ENCODE data around the gene DHRS3. TPM values are rescaled to one million over a fixed set of nuclear protein-coding genes. Genes with fewer than 3 reads are reported as not detected.

The DHRS3 gene
- total and polyA plus RNA-seq, 2 donors: 62.1 to 83.2 TPM

DNA sequence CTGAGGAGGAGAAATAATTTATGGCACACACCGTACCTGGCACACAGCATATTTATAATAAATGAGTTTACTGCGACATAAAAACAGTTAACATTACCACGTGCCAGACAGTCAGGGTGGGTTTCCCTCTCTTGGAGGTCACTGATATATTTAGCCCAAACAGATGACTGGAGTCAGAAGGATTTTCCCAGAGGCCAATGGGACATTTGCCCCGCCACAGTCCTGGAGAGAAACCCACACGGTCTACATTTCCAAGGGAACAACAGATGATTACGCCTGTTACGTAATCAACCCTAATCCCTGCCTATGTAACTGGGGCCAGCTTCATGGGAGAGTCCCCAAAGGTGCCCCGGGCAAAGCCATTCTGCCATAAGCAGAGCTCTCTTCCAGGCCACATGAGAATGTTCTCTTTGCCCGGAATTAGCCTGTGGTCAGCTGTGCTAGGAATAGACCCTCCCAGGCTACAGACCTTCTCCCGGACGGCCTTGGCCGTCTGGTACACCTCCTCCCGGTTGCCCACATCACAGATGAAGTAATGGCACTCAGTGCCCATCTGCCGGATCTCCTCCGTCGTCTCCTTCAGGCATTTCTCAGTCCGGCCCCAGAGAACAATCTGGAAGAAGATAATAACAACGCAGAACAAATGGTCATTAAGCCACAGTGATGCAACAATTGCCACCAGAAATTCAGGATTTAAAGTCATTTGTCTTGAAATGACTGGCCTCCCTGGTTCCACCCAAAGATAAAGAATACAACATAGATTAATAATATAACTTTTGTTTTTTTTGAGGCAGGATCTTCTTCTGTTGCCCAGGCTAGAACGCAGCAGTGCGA, 37.7 kb downstream of the DHRS3 start:
- Histone ChIP-seq H3K4me3 (ENCODE audit: low read depth, low read length) (no peak overlapping the region), H3K4me1 (ENCODE audit: insufficient read depth) (no peaks in the 10 kb centered on the region), H3K36me3 (ENCODE audit: insufficient read depth) (no peaks in the 10 kb centered on the region), H3K27ac (ENCODE audit: low read depth) (peak overlapping the region; percentile 76)
- 55% methylated on average over 20 of the region's 20 CpGs for WGBS
- DNase-seq (ENCODE audit: extremely low spot score): no peak

DNA sequence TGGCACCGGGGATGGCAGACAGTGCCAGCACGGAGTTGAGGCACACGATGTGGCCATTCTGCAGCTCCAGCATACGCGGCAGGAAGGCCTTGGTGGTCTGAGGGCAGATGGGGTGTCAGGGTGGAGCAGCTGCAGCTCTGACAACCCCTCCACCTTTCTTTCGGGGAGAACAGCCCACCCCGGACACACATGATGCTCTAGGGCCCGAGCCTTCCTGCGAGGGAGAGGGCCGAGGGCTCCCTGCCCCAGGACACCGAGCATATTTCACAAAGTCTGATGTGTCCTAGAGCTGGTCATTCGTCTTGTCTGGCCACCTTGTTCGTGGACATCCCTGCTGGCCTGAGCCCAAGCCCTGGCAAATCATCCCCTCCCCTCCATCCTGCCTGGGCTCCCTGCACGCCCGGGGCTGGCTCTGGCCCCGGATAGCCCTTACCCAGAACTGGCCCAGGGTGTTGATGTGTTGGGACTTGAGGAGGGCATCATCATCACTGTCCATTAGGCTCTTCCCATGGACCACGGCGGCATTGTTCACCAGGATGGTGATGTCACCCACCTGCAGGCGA, 39.1 kb downstream of the DHRS3 start:
- Histone ChIP-seq H3K4me1 (ENCODE audit: insufficient read depth) (no peaks in the 10 kb centered on the region), H3K4me3 (ENCODE audit: low read depth, low read length) (no peak overlapping the region), H3K27ac (ENCODE audit: low read depth) (no peak overlapping the region), H3K36me3 (ENCODE audit: insufficient read depth) (no peaks in the 10 kb centered on the region)
- DNase-seq (ENCODE audit: extremely low spot score): no peak
- 94% methylated on average over 19 of the region's 19 CpGs for WGBS

DNA sequence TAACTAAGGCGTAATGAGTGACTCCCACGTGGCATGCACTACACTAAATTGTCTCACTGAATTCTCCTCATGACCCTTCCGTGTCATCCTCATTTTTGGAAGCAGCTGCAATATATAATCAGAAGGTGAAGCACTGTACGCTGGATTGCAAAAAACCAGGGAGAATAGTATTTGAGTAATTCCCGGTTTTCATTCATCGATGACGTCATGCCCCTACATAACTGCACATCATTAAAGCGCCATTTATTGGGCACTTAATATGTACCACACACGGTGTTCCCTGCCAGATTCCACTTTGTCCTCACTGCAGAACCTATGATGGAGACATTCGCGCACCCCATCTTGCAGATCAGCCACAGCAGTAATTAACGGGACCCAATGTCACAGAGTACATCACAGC, 41.0 kb downstream of the DHRS3 start:
- H3K4me3 ChIP-seq (ENCODE audit: low read depth, low read length): no peak overlapping the region
- H3K36me3 ChIP-seq (ENCODE audit: insufficient read depth): no peaks in the 10 kb centered on the region
- 91% methylated on average over 12 of the region's 12 CpGs for WGBS
- no peaks in the 10 kb centered on the region for H3K4me1 ChIP-seq (ENCODE audit: insufficient read depth)
- no peak overlapping the region for H3K27ac ChIP-seq (ENCODE audit: low read depth)
- no peak for DNase-seq (ENCODE audit: extremely low spot score)

DNA sequence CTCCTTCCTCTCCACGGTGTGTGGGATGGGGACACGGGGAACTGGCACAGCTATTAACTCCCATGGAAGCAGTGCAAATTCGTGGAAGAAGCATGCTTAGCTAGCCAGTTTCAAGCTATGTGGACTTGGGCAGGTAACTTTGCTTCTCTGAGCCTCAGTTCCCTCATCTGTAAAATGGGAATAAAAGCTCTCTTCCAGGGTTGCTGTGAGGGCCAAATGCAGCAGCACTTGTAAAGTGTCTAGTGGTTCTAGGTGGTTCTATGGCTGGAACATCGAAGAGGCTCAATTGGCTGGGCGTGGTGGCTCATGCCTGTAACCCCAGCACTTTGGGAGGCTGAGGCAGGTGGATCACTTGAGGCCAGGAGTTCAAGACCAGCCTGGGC, 43.3 kb downstream of the DHRS3 start:
- WGBS: 96% methylated on average over 5 of the region's 5 CpGs

DNA sequence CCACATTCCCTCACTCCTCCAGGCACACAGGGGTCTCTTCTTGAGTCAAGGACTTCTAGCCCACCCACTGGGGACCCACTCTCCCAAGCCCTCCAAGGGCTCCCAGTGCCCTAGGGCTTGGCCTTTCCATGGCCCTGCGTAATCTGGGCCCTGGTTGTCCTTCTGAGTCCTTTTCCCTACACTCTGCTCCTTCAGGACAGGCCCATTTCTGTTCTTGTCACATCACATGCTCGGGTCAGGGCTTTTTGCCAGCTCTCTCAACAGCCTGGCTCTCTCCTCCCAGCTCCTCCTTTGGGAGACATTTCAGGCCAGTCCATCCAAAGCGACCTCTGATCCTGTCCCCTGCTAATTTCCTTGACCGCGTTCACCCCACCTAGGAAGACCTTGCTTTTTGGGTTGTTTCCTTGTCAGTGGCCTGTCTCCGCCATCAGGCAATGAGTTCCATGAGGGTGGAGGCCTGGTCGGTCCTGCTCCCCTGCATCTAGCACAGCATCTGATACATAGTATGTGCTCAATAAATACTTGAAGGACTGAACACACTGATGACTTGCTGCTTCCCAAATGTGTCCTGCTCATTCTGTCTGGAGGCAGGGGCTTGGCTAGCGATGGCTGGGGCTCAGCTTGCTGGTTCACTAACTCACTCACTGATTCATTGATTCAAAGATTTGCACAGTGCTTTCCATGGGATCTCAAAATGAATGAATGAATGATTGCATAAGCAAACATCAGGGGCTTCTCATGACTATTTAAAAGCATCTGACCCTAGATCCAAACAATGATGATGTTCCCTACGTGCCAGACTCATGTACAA, 44.8 kb downstream of the DHRS3 start:
- H3K36me3 ChIP-seq (ENCODE audit: insufficient read depth): no peaks in the 10 kb centered on the region
- no peaks in the 10 kb centered on the region for H3K4me1 ChIP-seq (ENCODE audit: insufficient read depth)
- DNase-seq (ENCODE audit: extremely low spot score): no peak
- 88% methylated on average over 9 of the region's 9 CpGs for WGBS
- no peak overlapping the region for H3K4me3 ChIP-seq (ENCODE audit: low read depth, low read length)
- no peak overlapping the region for H3K27ac ChIP-seq (ENCODE audit: low read depth)

More for the DNA sequence above, 43.3 kb downstream of the DHRS3 start:
- Histone ChIP-seq H3K36me3 (ENCODE audit: insufficient read depth) (no peaks in the 10 kb centered on the region), H3K27ac (ENCODE audit: low read depth) (no peak overlapping the region), H3K4me1 (ENCODE audit: insufficient read depth) (no peaks in the 10 kb centered on the region), H3K4me3 (ENCODE audit: low read depth, low read length) (no peak overlapping the region)
- no peak for DNase-seq (ENCODE audit: extremely low spot score)

DNA sequence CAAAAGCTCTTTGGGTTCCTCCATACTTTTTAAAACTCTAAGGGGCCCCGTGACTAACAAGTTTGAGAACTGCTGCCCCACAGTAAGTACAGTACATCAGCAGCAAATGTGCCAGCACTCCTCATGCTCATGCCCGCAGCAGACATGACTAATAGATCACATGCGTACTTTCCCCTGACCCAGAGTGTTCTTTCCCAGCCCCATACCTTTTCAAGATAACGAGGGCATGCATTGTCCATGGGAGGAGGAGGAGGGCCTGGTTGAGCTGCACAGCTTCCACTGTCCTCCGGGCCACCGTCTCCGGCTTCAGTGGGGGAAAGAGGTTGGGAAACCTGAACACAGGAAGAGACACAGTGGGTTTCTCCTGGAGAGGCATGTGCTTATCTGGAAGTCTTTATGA, 45.5 kb downstream of the DHRS3 start:
- WGBS: 95% methylated on average over 7 of the region's 7 CpGs
- Histone ChIP-seq H3K4me1 (ENCODE audit: insufficient read depth) (no peaks in the 10 kb centered on the region), H3K27ac (ENCODE audit: low read depth) (no peak overlapping the region), H3K4me3 (ENCODE audit: low read depth, low read length) (no peak overlapping the region), H3K36me3 (ENCODE audit: insufficient read depth) (no peaks in the 10 kb centered on the region)
- no peak for DNase-seq (ENCODE audit: extremely low spot score)

DNA sequence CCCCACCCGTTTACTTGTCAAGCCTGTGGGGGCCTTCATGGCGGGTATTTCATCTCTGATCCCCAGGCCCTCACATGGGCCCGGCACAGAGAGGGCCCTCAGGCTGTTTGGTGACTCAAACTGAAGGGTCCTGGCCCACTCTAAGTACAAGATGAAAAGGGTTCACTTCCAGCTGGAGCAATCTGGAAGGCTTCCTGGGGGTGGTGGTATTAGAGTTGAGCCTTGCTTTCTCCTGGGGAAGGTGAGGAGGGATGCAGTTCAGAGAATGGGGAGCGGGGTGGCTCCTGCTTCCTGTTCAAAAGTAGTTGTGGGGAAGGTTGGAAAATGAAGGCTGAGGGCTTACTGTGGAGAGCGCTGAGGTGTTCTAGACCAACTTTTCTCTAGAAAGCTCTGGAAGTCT, 47.7 kb downstream of the DHRS3 start:
- no peak for DNase-seq (ENCODE audit: extremely low spot score)
- Histone ChIP-seq H3K36me3 (ENCODE audit: insufficient read depth) (no peaks in the 10 kb centered on the region), H3K4me1 (ENCODE audit: insufficient read depth) (no peaks in the 10 kb centered on the region), H3K4me3 (ENCODE audit: low read depth, low read length) (no peak overlapping the region), H3K27ac (ENCODE audit: low read depth) (no peak overlapping the region)
- WGBS: 91% methylated on average over 5 of the region's 5 CpGs

DNA sequence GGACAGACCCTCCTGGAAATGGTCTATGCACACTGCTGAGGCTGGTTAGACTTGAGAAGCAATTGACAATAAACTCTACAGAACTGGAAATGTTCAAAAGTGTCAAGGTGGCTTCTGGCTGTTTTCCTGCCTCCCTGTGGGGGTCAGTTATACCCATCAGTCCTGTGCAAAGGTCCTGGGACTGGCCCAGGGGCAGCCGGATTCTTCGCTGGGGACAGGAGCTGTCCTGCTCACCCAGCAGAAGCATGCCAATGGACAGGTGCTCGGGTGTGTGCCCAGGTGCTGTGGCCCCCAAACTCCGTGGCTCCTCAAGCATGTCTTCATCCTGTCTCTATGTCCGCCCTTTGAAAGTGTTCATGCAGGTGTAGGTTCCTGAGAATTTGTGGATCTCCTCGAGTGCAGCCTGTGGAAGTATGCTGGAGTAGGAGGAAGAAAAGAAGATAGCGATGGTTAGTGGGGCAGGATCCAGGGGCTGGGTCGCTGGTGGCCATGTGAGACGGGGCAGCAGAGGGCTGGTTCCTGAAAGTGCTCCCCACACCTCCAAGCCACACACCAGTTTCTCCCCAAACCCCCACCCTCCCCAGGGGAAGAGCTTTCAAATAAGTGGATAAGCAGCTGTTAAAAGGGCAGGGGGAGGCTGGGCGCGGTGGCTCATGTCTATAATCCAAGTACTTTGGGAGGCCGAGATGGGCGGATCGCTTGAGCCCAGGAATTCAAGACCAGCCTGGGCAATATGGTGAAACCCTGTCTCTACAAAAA, 49.8 kb downstream of the DHRS3 start:
- DNase-seq (ENCODE audit: extremely low spot score): no peak
- WGBS: 94% methylated on average over 14 of the region's 14 CpGs
- no peaks in the 10 kb centered on the region for H3K4me1 ChIP-seq (ENCODE audit: insufficient read depth)
- no peak overlapping the region for H3K4me3 ChIP-seq (ENCODE audit: low read depth, low read length)
- H3K36me3 ChIP-seq (ENCODE audit: insufficient read depth): no peaks in the 10 kb centered on the region
- H3K27ac ChIP-seq (ENCODE audit: low read depth): no peak overlapping the region

DNA sequence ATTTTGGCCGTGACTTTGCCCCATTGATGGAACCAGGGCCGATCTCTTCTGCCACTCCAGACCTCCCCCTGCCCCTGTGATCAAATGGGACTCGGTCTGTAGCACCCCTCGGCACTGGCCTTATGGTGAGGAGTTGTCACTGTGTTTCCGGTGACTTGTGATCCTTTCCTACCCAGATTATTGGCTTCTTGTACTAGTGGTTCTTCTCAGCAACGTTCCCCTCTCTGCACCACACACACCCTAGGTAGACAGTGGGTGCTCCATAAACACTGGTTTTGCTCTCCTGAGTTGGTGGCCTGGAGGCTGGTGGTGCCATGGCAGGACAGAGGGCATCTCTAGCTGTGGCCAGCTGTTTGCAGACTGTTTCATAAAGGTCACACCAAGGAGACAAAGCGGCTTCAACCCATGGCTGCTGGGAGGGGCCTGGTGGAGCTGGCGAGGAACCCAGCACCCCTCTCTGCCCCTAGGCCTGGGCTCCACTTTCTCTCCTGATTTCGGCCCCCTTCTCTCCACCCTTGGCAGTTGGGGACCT, 50.7 kb downstream of the DHRS3 start:
- no peak overlapping the region for H3K4me3 ChIP-seq (ENCODE audit: low read depth, low read length)
- H3K27ac ChIP-seq (ENCODE audit: low read depth): no peak overlapping the region
- no peak for DNase-seq (ENCODE audit: extremely low spot score)
- H3K4me1 ChIP-seq (ENCODE audit: insufficient read depth): no peaks in the 10 kb centered on the region
- H3K36me3 ChIP-seq (ENCODE audit: insufficient read depth): no peaks in the 10 kb centered on the region
- 86% methylated on average over 9 of the region's 9 CpGs for WGBS

DNA sequence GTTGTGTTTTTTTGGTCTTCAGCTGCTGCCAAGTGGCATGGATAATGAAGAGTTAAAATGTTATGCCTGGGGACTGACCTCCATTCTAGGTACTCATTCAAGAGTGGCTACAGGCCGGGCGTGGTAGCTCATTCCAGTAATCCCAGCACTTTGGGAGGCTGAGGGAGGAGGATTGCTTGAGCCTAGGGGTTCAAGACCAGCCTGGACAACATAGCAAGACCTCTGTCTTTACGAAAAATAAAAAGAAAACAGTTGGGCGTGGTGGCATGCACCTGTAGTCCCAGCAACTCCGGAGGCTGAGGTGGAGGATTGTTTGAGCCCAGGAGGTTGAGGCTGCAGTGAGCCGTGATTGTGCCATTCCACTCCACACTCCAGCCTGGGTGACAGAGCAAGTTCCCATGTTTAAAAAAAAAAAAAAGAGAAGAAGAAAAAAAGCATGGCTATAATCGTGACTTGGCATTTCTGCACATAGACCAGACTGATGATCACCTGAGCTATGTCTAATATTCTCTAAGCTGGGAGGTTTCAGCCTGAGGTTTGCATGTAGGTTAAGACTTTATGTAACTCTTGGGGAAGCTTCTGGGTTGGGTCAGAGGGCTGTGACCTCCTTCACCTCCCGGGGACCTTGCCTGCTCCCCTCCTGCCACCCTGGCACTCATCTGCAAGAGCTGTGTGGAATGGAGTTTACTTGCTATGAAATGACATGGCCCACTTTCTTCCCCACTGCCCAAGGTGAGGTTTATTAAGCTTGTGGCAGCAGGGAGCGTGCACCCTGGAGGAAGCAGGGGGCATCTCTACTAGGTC, 51.3 kb downstream of the DHRS3 start:
- DNase-seq (ENCODE audit: extremely low spot score): no peak
- Histone ChIP-seq H3K4me1 (ENCODE audit: insufficient read depth) (no peaks in the 10 kb centered on the region), H3K4me3 (ENCODE audit: low read depth, low read length) (no peak overlapping the region), H3K36me3 (ENCODE audit: insufficient read depth) (no peaks in the 10 kb centered on the region), H3K27ac (ENCODE audit: low read depth) (no peak overlapping the region)
- 81% methylated on average over 9 of the region's 9 CpGs for WGBS

DNA sequence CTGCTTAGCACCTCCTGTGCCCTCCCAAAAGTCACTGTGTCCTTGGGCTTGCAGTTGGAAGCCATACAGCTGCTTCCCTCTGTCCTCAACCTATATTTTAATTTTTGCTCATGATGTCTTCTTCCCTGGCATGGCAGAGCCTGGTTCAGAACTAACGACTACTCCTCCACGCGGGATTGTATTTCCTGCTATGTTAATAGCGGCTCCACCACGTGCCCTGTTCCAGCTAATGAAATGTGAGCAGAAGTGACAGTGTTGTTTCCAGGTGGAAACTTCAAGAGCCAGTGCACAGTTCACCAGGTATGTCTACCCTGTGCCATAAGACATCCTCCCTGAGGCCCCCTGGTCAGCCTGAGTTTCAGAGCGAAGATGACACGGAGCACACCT, 52.1 kb downstream of the DHRS3 start:
- no peaks in the 10 kb centered on the region for H3K4me1 ChIP-seq (ENCODE audit: insufficient read depth)
- H3K4me3 ChIP-seq (ENCODE audit: low read depth, low read length): no peak overlapping the region
- DNase-seq (ENCODE audit: extremely low spot score): no peak
- WGBS: 88% methylated on average over 7 of the region's 7 CpGs
- no peaks in the 10 kb centered on the region for H3K36me3 ChIP-seq (ENCODE audit: insufficient read depth)
- no peak overlapping the region for H3K27ac ChIP-seq (ENCODE audit: low read depth)

DNA sequence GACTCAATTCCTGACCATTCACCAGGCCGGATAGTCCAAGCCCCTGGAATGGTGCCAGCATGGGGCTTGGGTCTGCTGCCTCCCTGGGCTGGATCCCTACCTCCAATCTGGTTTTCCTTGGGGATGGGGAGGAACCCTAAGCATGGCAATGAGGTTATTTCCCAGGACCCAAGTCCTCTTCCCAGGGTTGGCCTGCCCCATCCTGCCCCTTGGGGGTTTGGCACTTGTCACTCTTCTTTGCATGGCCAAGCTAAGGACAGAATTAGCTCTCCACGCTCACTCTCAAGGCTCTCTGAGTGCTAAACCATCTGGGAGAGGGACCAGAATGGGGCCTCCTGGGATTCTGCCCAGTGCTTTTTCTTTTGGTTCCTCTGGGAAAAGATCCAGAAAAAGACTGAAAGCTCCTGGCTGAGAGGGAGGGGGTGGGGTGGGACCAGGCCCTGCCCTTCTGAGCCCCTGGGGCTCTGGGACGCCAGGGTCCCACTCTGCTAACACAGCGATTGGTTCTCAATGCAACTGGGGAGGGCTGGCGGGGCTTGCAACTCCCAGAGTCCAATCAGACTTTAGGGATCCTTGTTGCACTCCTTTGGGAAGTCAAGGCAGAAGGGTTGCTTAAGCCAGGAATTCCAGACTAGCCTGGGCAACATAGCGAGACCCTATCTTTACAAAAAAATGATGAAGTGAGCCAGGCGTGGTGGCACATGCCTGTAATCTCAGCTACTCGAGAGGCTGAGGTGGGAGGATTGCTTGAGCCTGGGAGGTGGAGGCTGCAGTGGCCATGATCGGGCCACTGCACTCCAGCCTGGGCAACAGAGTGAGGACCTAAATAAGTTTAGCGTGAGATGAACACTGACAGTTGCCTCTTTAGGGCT, 52.7 kb downstream of the DHRS3 start:
- no peak overlapping the region for H3K27ac ChIP-seq (ENCODE audit: low read depth)
- 73% methylated on average over 10 of the region's 10 CpGs for WGBS
- no peak overlapping the region for H3K4me3 ChIP-seq (ENCODE audit: low read depth, low read length)
- no peaks in the 10 kb centered on the region for H3K4me1 ChIP-seq (ENCODE audit: insufficient read depth)
- no peak for DNase-seq (ENCODE audit: extremely low spot score)
- H3K36me3 ChIP-seq (ENCODE audit: insufficient read depth): no peaks in the 10 kb centered on the region
